ENCODE results near the gene GMPR2. TPM values are rescaled to one million over a fixed set of nuclear protein-coding genes. Genes with fewer than 3 reads are reported as not detected.

The GMPR2 gene
- polyA plus RNA-seq, 3 donors from 2014 or later = 89.3 to 134 (median 96.0) TPM

GRCh38 chr14:24277071-24277470, 44.3 kb downstream of the GMPR2 start:
- no peak overlapping the region for H3K4me3 Mint-ChIP-seq
- H3K4me1 Mint-ChIP-seq = peaks cover 21 to 23% of the 10 kb centered on the region in 2 donors
- H3K9me3 Mint-ChIP-seq = no peaks in the 10 kb centered on the region
- peaks cover 1 to 6% (median 2%) of the 10 kb centered on the region in 3 donors for H3K27me3 Mint-ChIP-seq (ENCODE audit: low read depth in 3 of 3)
- peaks cover 0 to 6% (median 0%) of the 10 kb centered on the region in 3 donors for H3K36me3 Mint-ChIP-seq
- DNase-seq = no peak
- peak overlapping the region in 4 of 6 donors; percentile 7 to 75 (median 55) for H3K27ac Mint-ChIP-seq

GRCh38 chr14:24277606-24278321, 45.0 kb downstream of the GMPR2 start:
- Mint-ChIP-seq H3K4me3 (no peak overlapping the region), H3K9me3 (no peaks in the 10 kb centered on the region), H3K27ac (peak overlapping the region in 3 of 6 donors; percentile 55 to 78 (median 58)), H3K4me1 (peaks cover 14 to 16% of the 10 kb centered on the region in 2 donors), H3K36me3 (peaks cover 0 to 6% (median 0%) of the 10 kb centered on the region in 3 donors), H3K27me3 (ENCODE audit: low read depth in 3 of 3) (peaks cover 0 to 4% (median 3%) of the 10 kb centered on the region in 3 donors)
- no peak for DNase-seq

GRCh38 chr14:24278424-24278823, 45.7 kb downstream of the GMPR2 start:
- Mint-ChIP-seq H3K4me1 (peaks cover 9 to 12% of the 10 kb centered on the region in 2 donors), H3K4me3 (no peak overlapping the region)

GRCh38 chr14:24279301-24280186, 46.8 kb downstream of the GMPR2 start:
- Mint-ChIP-seq H3K27ac (peak overlapping the region in 4 of 6 donors; percentile 58 to 88 (median 79)), H3K27me3 (ENCODE audit: low read depth in 3 of 3) (peaks cover 0 to 3% (median 1%) of the 10 kb centered on the region in 3 donors), H3K4me3 (no peak overlapping the region), H3K4me1 (peaks cover 5 to 8% of the 10 kb centered on the region in 2 donors), H3K9me3 (no peaks in the 10 kb centered on the region), H3K36me3 (peaks cover 0 to 6% (median 0%) of the 10 kb centered on the region in 3 donors)
- DNase-seq = peak in 2 of 3 donors; percentile 22 to 23

More at GRCh38 chr14:24278424-24278823, 45.7 kb downstream of the GMPR2 start:
- Mint-ChIP-seq H3K36me3 (peaks cover 0 to 6% (median 0%) of the 10 kb centered on the region in 3 donors), H3K27ac (peak overlapping the region in 5 of 6 donors; percentile 11 to 78 (median 63)), H3K9me3 (no peaks in the 10 kb centered on the region), H3K27me3 (ENCODE audit: low read depth in 3 of 3) (peaks cover 0 to 5% (median 3%) of the 10 kb centered on the region in 3 donors)
- DNase-seq = no peak

- no peak for DNase-seq
- no peaks in the 10 kb centered on the region for H3K9me3 Mint-ChIP-seq
- peaks cover 0 to 6% (median 0%) of the 10 kb centered on the region in 3 donors for H3K36me3 Mint-ChIP-seq
- H3K27ac Mint-ChIP-seq = peak overlapping the region; percentile 43 to 76 (median 61)
- peaks cover 5 to 8% of the 10 kb centered on the region in 2 donors for H3K4me1 Mint-ChIP-seq
- no peak overlapping the region for H3K4me3 Mint-ChIP-seq
- peaks cover 0 to 3% (median 1%) of the 10 kb centered on the region in 3 donors for H3K27me3 Mint-ChIP-seq (ENCODE audit: low read depth in 3 of 3)
Observed at GRCh38 chr14:24280797-24281460, 48.2 kb downstream of the GMPR2 start.

- Mint-ChIP-seq H3K27ac (peak overlapping the region in 3 of 6 donors; percentile 5 to 76 (median 43)), H3K9me3 (no peaks in the 10 kb centered on the region), H3K4me1 (peaks cover 5 to 8% of the 10 kb centered on the region in 2 donors), H3K4me3 (no peak overlapping the region), H3K36me3 (peaks cover 0 to 6% (median 0%) of the 10 kb centered on the region in 3 donors), H3K27me3 (ENCODE audit: low read depth in 3 of 3) (peaks cover 0 to 3% (median 1%) of the 10 kb centered on the region in 3 donors)
- no peak for DNase-seq
Observed at GRCh38 chr14:24281636-24282035, 48.9 kb downstream of the GMPR2 start.

GRCh38 chr14:24282736-24283135, 50.0 kb downstream of the GMPR2 start:
- Mint-ChIP-seq H3K9me3 (no peaks in the 10 kb centered on the region), H3K36me3 (no peaks in the 10 kb centered on the region), H3K4me1 (peaks cover 5 to 8% of the 10 kb centered on the region in 2 donors), H3K4me3 (no peak overlapping the region), H3K27me3 (ENCODE audit: low read depth in 3 of 3) (peaks cover 0 to 3% (median 1%) of the 10 kb centered on the region in 3 donors), H3K27ac (peak overlapping the region in 1 of 6 donors; percentile 33)
- no peak for DNase-seq

GRCh38 chr14:24283796-24284460, 51.2 kb downstream of the GMPR2 start:
- DNase-seq = no peak
- peak overlapping the region in 2 of 6 donors; percentile 44 to 81 for H3K27ac Mint-ChIP-seq
- no peak overlapping the region for H3K4me3 Mint-ChIP-seq
- no peaks in the 10 kb centered on the region for H3K36me3 Mint-ChIP-seq
- peaks cover 0 to 3% (median 1%) of the 10 kb centered on the region in 3 donors for H3K27me3 Mint-ChIP-seq (ENCODE audit: low read depth in 3 of 3)
- H3K9me3 Mint-ChIP-seq = no peaks in the 10 kb centered on the region
- H3K4me1 Mint-ChIP-seq = peaks cover 5 to 6% of the 10 kb centered on the region in 2 donors

GRCh38 chr14:24284501-24285035, 51.8 kb downstream of the GMPR2 start:
- DNase-seq = no peak
- peak overlapping the region in 3 of 6 donors; percentile 10 to 49 (median 45) for H3K27ac Mint-ChIP-seq
- no peaks in the 10 kb centered on the region for H3K9me3 Mint-ChIP-seq
- H3K27me3 Mint-ChIP-seq (ENCODE audit: low read depth in 3 of 3) = peaks cover 0 to 3% (median 1%) of the 10 kb centered on the region in 3 donors
- H3K4me1 Mint-ChIP-seq = peaks cover 6 to 8% of the 10 kb centered on the region in 2 donors
- H3K4me3 Mint-ChIP-seq = no peak overlapping the region
- H3K36me3 Mint-ChIP-seq = no peaks in the 10 kb centered on the region

GRCh38 chr14:24285351-24285750, 52.6 kb downstream of the GMPR2 start:
- Mint-ChIP-seq H3K4me1 (peaks cover 8 to 15% of the 10 kb centered on the region in 2 donors), H3K27ac (peak overlapping the region in 3 of 6 donors; percentile 10 to 49 (median 45)), H3K4me3 (no peak overlapping the region), H3K9me3 (no peaks in the 10 kb centered on the region), H3K27me3 (ENCODE audit: low read depth in 3 of 3) (peaks cover 0 to 3% (median 1%) of the 10 kb centered on the region in 3 donors), H3K36me3 (peaks cover 1 to 2% (median 1%) of the 10 kb centered on the region in 3 donors)
- DNase-seq = no peak

GRCh38 chr14:24286996-24287395, 54.3 kb downstream of the GMPR2 start:
- Mint-ChIP-seq H3K9me3 (no peaks in the 10 kb centered on the region), H3K27ac (peak overlapping the region in 1 of 6 donors; percentile 28), H3K27me3 (ENCODE audit: low read depth in 3 of 3) (peaks cover 0 to 3% (median 1%) of the 10 kb centered on the region in 3 donors), H3K4me1 (peaks cover 2 to 12% of the 10 kb centered on the region in 2 donors), H3K4me3 (no peak overlapping the region), H3K36me3 (peaks cover 9 to 17% (median 12%) of the 10 kb centered on the region in 3 donors)
- DNase-seq = no peak
